ENCODE measurements around the gene ALKBH3.

The ALKBH3 gene

DNA sequence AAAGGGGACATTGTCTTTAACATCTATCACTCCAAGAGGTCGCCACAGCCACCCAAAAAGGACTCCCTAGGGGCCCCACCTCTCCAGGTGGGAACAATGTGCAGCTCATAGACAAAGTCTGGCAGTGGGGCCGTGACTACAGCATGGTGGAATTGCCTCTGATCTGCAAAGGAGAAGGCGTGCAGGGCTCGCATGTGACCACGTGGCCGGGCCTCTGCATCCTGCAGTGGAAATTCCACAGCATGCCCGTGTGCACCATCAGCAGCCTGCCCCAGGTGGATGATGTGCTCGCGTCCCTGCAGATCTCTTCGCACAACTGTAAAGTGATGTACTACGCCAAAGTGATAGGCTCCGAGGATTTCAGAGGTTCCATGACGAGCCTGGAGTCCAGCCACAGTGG, 18.5 kb downstream of the ALKBH3 start:
- no peak overlapping the region for H3K4me3 ChIP-seq
- peaks cover 50% of the 10 kb centered on the region for H3K36me3 ChIP-seq (ENCODE audit: insufficient read depth, low read length)
- H3K9ac ChIP-seq (ENCODE audit: insufficient read length): no peak overlapping the region
- H3K27ac ChIP-seq: no peak overlapping the region
- no peak for DNase-seq (ENCODE audit: low read depth, low spot score)
- H3K9me3 ChIP-seq (ENCODE audit: low read depth, low read length): no peaks in the 10 kb centered on the region
- TF ChIP-seq FOXP2 (optimal IDR thresholded peaks at IDR 0.05; ENCODE audit: control extremely low read depth, extremely low read length, insufficient read depth) (no peak), EZH2 (IDR thresholded peaks at IDR 0.05) (no peak)

DNA sequence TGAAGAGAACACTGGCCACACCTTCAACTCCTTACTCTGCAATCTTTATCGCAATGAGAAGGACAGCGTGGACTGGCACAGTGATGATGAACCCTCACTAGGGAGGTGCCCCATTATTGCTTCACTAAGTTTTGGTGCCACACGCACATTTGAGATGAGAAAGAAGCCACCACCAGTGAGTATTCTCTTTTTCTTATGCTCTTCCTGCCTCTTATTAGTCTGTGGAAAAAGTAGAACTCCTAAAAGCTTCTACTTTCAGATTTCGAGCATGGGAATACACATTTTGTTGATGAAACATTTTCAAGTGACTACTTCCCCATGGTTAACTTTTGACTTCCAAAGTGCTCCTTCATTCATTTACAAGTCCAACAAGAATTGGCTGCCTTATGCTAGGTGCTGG, 20.9 kb downstream of the ALKBH3 start:
- no peak overlapping the region for H3K4me3 ChIP-seq
- no peak for DNase-seq (ENCODE audit: low read depth, low spot score)
- H3K27ac ChIP-seq: no peak overlapping the region
- H3K9me3 ChIP-seq (ENCODE audit: low read depth, low read length): no peaks in the 10 kb centered on the region
- H3K36me3 ChIP-seq (ENCODE audit: insufficient read depth, low read length): peaks cover 48% of the 10 kb centered on the region
- no peak overlapping the region for H3K9ac ChIP-seq (ENCODE audit: insufficient read length)
- TF ChIP-seq FOXP2 (optimal IDR thresholded peaks at IDR 0.05; ENCODE audit: control extremely low read depth, extremely low read length, insufficient read depth) (no peak), EZH2 (IDR thresholded peaks at IDR 0.05) (no peak), POLR2AphosphoS5 (IDR thresholded peaks at IDR 0.05; ENCODE audit: borderline replicate concordance, low read depth, low read length) (no peak)

DNA sequence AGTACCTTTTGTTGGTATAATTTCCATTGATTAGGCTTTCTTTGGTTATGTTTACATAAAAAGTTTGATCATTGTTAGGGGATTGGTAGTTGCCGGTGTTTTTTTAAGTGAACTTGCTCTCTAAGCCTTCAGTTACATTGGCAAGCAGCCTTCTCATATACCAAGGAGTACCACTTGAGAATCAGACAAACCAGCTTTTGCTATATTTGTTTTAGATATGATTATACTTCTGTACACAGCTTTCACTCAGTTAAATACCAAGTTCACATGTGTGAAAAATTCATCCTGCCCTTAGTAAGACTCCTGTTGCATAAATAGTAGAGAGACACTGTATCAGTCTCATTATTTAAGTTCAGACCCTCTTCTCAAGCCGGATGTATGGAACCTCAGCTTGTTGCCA, 22.4 kb downstream of the ALKBH3 start:
- Histone ChIP-seq H3K27ac (no peak overlapping the region), H3K9ac (ENCODE audit: insufficient read length) (no peak overlapping the region), H3K4me3 (no peak overlapping the region), H3K36me3 (ENCODE audit: insufficient read depth, low read length) (peaks cover 37% of the 10 kb centered on the region), H3K9me3 (ENCODE audit: low read depth, low read length) (no peaks in the 10 kb centered on the region)
- DNase-seq (ENCODE audit: low read depth, low spot score): no peak
- no peak for TF ChIP-seq FOXP2 (optimal IDR thresholded peaks at IDR 0.05; ENCODE audit: control extremely low read depth, extremely low read length, insufficient read depth)
- TF ChIP-seq EZH2 (IDR thresholded peaks at IDR 0.05): no peak
- TF ChIP-seq POLR2AphosphoS5 (IDR thresholded peaks at IDR 0.05; ENCODE audit: borderline replicate concordance, low read depth, low read length): no peak

DNA sequence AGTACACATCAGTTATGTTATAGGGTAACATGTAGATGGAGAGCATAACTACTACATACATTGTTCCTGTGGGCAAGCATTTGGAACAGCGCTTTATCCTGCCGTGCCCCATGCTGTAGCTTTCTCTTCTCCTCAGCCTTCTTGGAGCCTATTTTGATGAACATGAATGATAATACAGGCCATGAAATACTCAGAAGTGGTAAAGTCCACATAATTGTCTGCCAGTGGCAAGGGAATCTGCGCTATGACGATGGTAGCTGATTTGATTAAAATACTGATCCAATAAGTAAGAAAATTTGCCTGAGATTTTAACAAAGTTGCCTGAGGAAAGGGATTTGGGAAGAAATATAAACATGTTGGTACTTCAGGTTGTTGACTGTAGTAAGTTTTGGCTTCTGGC, 23.3 kb downstream of the ALKBH3 start:
- no peaks in the 10 kb centered on the region for H3K9me3 ChIP-seq (ENCODE audit: low read depth, low read length)
- H3K36me3 ChIP-seq (ENCODE audit: insufficient read depth, low read length): peaks cover 28% of the 10 kb centered on the region
- DNase-seq (ENCODE audit: low read depth, low spot score): no peak
- H3K4me3 ChIP-seq: no peak overlapping the region
- H3K9ac ChIP-seq (ENCODE audit: insufficient read length): no peak overlapping the region
- TF ChIP-seq POLR2AphosphoS5 (IDR thresholded peaks at IDR 0.05; ENCODE audit: borderline replicate concordance, low read depth, low read length) (no peak), FOXP2 (optimal IDR thresholded peaks at IDR 0.05; ENCODE audit: control extremely low read depth, extremely low read length, insufficient read depth) (no peak), EZH2 (IDR thresholded peaks at IDR 0.05) (no peak)
- H3K27ac ChIP-seq: no peak overlapping the region

DNA sequence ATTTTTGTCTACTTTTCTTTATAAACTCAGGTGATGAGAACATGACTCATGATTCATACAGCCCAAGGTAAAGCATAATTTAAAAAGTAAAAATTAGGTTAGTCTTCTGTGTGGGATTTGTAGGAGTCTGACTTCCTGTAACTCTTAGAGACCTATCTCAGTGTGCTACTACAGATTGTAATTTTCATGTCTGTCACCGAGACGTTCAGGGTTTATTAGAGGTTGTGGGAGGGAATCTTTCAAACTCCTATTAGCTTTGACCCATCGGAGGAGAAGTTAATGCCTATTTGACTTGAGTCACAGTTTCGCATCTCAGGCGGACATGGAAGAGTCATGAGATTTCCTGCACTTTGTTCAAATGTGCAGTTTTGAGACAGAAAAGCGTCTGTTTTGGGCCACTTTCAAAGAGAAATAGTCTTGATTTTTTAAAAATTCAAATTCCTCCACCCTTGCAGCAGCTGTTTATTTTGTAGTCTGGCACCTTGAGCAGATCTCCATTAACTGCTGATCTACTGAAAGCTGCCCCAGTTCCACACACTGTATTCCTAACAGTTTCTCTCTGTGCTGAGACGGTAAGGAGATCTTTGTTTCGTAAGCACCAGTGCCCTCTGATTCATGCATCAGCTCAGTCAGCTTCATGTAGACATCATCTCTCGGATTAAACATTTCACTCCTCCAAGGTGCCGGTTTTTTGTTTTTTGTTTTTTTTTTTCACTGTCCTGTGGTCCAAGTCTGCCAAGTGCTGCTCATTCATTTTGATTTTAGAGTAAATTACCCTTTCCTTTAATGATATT, 24.3 kb downstream of the ALKBH3 start:
- no peak overlapping the region for H3K27ac ChIP-seq
- H3K9ac ChIP-seq (ENCODE audit: insufficient read length): no peak overlapping the region
- peaks cover 23% of the 10 kb centered on the region for H3K36me3 ChIP-seq (ENCODE audit: insufficient read depth, low read length)
- no peaks in the 10 kb centered on the region for H3K9me3 ChIP-seq (ENCODE audit: low read depth, low read length)
- DNase-seq (ENCODE audit: low read depth, low spot score): no peak
- no peak for TF ChIP-seq FOXP2 (optimal IDR thresholded peaks at IDR 0.05; ENCODE audit: control extremely low read depth, extremely low read length, insufficient read depth)
- no peak overlapping the region for H3K4me3 ChIP-seq

DNA sequence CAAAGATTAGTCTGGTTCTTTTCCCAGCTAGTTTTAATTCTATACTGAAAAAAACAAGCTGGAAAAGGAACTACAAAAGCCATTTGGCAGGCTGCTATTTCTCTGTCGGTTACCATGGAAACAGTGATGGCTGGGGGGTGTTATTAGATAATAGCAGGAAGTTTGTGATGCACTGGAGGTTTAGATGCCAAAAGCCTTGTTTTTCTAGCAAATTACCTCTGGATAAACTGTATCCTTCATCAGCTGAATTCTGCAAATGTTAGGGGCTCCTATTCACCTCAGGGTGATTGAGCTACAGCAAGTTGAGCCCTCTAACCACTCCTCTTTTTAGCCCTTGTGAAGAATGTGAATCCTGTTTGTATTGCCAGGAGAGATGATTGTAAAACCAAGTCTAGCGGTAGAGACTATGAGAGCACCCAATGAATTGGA, 25.2 kb downstream of the ALKBH3 start:
- Histone ChIP-seq H3K4me3 (no peak overlapping the region), H3K27ac (no peak overlapping the region), H3K9ac (ENCODE audit: insufficient read length) (no peak overlapping the region), H3K9me3 (ENCODE audit: low read depth, low read length) (no peaks in the 10 kb centered on the region), H3K36me3 (ENCODE audit: insufficient read depth, low read length) (peaks cover 28% of the 10 kb centered on the region)
- TF ChIP-seq FOXP2 (optimal IDR thresholded peaks at IDR 0.05; ENCODE audit: control extremely low read depth, extremely low read length, insufficient read depth) (no peak), EZH2 (IDR thresholded peaks at IDR 0.05) (no peak), POLR2AphosphoS5 (IDR thresholded peaks at IDR 0.05; ENCODE audit: borderline replicate concordance, low read depth, low read length) (no peak)
- no peak for DNase-seq (ENCODE audit: low read depth, low spot score)

DNA sequence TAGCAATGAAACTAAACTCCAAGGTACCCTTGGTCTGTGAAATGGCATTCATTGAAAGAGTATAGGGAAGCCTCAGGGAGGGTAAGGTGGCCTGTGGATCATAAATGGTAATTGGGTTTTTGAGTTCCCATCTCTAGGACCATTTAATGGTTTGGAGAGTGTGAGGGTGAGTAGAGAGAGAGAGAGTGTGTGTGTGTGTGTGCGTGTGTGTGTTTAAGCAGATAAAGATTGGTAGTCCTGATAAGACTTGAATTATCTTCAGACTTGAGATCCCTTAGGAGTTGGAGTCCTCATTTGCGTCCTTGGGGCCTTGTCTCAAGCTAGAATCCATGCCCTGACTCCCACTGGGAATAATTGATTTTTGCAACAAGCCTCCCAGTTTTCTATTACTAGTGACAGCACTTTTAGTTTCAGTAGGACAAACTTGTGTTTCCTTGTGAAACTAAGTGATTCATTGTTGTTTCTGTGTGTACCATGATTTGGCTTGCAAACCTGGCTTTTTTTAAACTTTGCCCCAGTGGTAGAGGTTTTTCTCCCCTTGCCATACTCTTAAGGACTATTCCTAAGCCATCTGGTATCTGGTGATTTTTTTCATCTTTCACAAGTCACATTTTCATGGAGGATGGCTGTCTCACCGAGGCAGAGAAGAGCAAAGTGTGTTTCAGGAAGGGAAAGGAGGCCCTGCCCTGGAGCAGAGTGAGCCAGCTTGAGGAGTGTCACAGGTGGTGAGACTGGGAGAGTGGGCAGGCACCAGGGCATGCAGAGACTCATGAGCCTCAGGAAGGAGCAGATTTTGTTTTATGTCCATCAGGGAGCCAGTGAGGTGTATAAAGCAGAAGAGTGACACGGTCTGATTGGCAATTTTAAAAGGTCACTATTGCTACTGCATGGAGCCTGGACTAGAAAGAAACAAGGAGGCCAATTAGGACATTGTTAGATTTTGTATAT, 26.7 kb downstream of the ALKBH3 start:
- TF ChIP-seq EZH2 (IDR thresholded peaks at IDR 0.05): no peak
- no peak for TF ChIP-seq POLR2AphosphoS5 (IDR thresholded peaks at IDR 0.05; ENCODE audit: borderline replicate concordance, low read depth, low read length)
- no peak for TF ChIP-seq FOXP2 (optimal IDR thresholded peaks at IDR 0.05; ENCODE audit: control extremely low read depth, extremely low read length, insufficient read depth)
- Histone ChIP-seq H3K36me3 (ENCODE audit: insufficient read depth, low read length) (peaks cover 22% of the 10 kb centered on the region), H3K9ac (ENCODE audit: insufficient read length) (no peak overlapping the region), H3K9me3 (ENCODE audit: low read depth, low read length) (no peaks in the 10 kb centered on the region), H3K27ac (no peak overlapping the region), H3K4me3 (no peak overlapping the region)
- no peak for DNase-seq (ENCODE audit: low read depth, low spot score)

DNA sequence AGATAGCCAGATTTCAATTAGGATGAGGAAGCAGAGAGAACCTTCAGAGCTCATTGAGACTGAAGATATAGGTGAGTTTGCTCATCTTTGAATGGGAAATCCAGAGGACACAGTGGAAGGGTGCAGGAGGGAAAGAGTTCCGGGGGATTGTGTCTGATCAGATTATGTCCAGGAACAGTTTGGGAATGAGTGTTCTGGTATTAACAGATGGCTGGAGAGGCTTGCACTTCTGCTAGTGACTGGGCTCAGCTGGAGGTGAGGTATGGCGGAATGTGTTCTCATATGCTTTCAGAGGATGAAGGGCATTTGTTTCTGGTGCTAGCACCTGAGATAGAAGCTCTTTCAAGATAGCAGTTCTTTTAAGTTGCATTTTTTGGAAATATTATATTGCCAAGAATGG, 27.6 kb downstream of the ALKBH3 start:
- Histone ChIP-seq H3K4me3 (no peak overlapping the region), H3K9me3 (ENCODE audit: low read depth, low read length) (no peaks in the 10 kb centered on the region), H3K9ac (ENCODE audit: insufficient read length) (no peak overlapping the region), H3K27ac (no peak overlapping the region), H3K36me3 (ENCODE audit: insufficient read depth, low read length) (peaks cover 18% of the 10 kb centered on the region)
- TF ChIP-seq EZH2 (IDR thresholded peaks at IDR 0.05) (no peak), FOXP2 (optimal IDR thresholded peaks at IDR 0.05; ENCODE audit: control extremely low read depth, extremely low read length, insufficient read depth) (no peak), POLR2AphosphoS5 (IDR thresholded peaks at IDR 0.05; ENCODE audit: borderline replicate concordance, low read depth, low read length) (no peak)
- DNase-seq (ENCODE audit: low read depth, low spot score): no peak

All from SK-N-MC (cell line).